HEK293T (cell line): ENCODE data around the gene ARHGAP25.

Experiments
- BHLHE40 ChIP-seq: fragments of 450-650 bp; IDR thresholded peaks from 2 replicates; pipeline ENCODE4 v1.6.1; 2016; ENCODE audit warnings: mild to moderate bottlenecking, moderate library complexity, borderline replicate concordance
- CTBP1 ChIP-seq: fragments of 450-650 bp; IDR thresholded peaks from 2 replicates; pipeline ENCODE4 v1.6.1; 2016; ENCODE audit warnings: borderline replicate concordance
- FOXM1 ChIP-seq: fragments of 450-650 bp; IDR thresholded peaks from 2 replicates; pipeline ENCODE4 v1.6.1; 2017; ENCODE audit warnings: mild to moderate bottlenecking, borderline replicate concordance
- HDGF ChIP-seq: fragments of 450-650 bp; IDR thresholded peaks from 2 replicates; pipeline ENCODE4 v1.6.1; 2017; ENCODE audit warnings: antibody characterized with exemption, borderline replicate concordance
- L3MBTL2 ChIP-seq: fragments of 450-650 bp; conservative IDR thresholded peaks from 2 replicates; pipeline ENCODE4 v1.6.1; 2016; ENCODE audit warnings: mild to moderate bottlenecking
- LEF1 ChIP-seq: fragments of 450-650 bp; IDR thresholded peaks from 2 replicates; pipeline ENCODE4 v1.6.1; 2017; ENCODE audit warnings: mild to moderate bottlenecking, borderline replicate concordance
- SP1 ChIP-seq: fragments of 450-650 bp; IDR thresholded peaks from 2 replicates; pipeline ENCODE4 v1.6.1; 2017
- SUZ12 ChIP-seq: fragments of 450-650 bp; IDR thresholded peaks from 2 replicates; pipeline ENCODE4 v1.6.1; 2016; ENCODE audit warnings: mild to moderate bottlenecking
- TARDBP ChIP-seq: fragments of 450-650 bp; IDR thresholded peaks from 2 replicates; pipeline ENCODE4 v1.6.1; 2016
- TF ChIP-seq, protein P1 (sequence below): fragments of 450-650 bp; IDR thresholded peaks from 2 replicates; pipeline ENCODE4 v1.6.1; 2016

DNA sequence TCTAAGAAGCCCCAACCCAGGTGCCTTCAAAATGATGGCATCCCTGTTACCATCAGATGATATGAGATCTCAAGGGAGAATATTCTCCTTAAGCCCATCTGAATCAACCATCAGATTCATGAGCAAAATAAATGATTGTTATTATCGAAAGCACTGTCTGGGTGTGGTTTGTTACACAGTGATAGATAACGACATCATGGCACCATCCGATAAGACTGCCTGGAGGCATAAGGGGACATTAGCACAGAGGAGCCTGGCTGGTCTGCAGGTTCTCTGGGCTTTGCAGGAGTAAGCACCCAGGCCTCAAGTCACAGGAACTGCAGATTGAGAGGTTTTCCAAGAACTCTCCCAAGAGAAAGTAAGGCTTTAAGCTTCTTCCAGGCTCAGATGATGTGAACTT is 120.9 kb downstream of the ARHGAP25 start:
- TF ChIP-seq SP1 (no peak), HDGF (no peak), CTBP1 (no peak), L3MBTL2 (no peak), BHLHE40 (no peak), LEF1 (no peak), TARDBP (no peak), FOXM1 (no peak), SUZ12 (no peak)
- TF ChIP-seq, protein P1, sequence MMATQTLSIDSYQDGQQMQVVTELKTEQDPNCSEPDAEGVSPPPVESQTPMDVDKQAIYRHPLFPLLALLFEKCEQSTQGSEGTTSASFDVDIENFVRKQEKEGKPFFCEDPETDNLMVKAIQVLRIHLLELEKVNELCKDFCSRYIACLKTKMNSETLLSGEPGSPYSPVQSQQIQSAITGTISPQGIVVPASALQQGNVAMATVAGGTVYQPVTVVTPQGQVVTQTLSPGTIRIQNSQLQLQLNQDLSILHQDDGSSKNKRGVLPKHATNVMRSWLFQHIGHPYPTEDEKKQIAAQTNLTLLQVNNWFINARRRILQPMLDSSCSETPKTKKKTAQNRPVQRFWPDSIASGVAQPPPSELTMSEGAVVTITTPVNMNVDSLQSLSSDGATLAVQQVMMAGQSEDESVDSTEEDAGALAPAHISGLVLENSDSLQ: no peak
